ENCODE measurements around the gene MACROD2.

Gene MACROD2

DNA sequence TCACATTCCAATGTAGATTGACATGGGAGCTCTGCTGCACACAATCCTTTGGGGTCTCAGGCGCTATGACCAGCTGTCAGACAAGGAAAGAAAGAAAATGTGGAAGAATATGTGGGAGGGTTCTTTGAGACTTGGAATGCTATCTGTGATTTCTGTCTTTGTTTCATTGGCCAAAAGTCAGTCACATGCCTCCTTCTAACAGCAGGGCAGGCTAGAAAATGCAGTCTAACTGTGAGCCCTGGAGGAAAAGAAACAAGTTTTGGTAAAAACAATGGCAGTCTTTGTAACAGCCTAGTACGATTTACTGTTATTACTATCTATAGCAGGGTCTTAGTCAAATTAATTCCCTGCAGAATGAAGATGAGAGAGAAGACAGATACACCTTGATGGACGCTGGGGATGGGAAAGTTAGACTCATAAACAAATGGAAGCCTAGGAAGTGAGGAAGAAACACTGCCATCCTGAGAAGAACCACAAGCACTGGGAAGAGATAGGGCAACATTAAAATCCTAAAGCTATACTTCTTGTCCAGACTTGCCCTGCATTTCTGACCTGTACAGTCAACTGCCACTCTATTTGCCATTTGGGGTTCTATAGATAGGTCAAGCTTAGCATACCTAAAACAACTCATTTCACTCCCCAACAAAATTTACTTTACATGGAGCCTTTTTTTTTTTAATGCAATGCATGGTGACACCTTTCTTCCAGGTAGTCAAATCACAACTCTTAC is 1744.9 kb downstream of the MACROD2 start:
- no peak for TF ChIP-seq POLR2AphosphoS5 (IDR thresholded peaks at IDR 0.05; ENCODE audit: low read depth, low read length)
- no peak for TF ChIP-seq TAF1 (IDR thresholded peaks at IDR 0.05; ENCODE audit: borderline replicate concordance, insufficient read depth, low read length)
- TF ChIP-seq, protein P1, sequence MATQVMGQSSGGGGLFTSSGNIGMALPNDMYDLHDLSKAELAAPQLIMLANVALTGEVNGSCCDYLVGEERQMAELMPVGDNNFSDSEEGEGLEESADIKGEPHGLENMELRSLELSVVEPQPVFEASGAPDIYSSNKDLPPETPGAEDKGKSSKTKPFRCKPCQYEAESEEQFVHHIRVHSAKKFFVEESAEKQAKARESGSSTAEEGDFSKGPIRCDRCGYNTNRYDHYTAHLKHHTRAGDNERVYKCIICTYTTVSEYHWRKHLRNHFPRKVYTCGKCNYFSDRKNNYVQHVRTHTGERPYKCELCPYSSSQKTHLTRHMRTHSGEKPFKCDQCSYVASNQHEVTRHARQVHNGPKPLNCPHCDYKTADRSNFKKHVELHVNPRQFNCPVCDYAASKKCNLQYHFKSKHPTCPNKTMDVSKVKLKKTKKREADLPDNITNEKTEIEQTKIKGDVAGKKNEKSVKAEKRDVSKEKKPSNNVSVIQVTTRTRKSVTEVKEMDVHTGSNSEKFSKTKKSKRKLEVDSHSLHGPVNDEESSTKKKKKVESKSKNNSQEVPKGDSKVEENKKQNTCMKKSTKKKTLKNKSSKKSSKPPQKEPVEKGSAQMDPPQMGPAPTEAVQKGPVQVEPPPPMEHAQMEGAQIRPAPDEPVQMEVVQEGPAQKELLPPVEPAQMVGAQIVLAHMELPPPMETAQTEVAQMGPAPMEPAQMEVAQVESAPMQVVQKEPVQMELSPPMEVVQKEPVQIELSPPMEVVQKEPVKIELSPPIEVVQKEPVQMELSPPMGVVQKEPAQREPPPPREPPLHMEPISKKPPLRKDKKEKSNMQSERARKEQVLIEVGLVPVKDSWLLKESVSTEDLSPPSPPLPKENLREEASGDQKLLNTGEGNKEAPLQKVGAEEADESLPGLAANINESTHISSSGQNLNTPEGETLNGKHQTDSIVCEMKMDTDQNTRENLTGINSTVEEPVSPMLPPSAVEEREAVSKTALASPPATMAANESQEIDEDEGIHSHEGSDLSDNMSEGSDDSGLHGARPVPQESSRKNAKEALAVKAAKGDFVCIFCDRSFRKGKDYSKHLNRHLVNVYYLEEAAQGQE (IDR thresholded peaks at IDR 0.05; ENCODE audit: insufficient read depth in 1 of 2, low read depth in 2 of 2, low read length in 2 of 2) = no peak
- no peak for TF ChIP-seq FOXP2 (optimal IDR thresholded peaks at IDR 0.05; ENCODE audit: borderline replicate concordance, extremely low read depth, extremely low read length, insufficient read depth)
- TF ChIP-seq SIN3A (IDR thresholded peaks at IDR 0.05; ENCODE audit: borderline replicate concordance, insufficient read depth, low read length) = no peak

DNA sequence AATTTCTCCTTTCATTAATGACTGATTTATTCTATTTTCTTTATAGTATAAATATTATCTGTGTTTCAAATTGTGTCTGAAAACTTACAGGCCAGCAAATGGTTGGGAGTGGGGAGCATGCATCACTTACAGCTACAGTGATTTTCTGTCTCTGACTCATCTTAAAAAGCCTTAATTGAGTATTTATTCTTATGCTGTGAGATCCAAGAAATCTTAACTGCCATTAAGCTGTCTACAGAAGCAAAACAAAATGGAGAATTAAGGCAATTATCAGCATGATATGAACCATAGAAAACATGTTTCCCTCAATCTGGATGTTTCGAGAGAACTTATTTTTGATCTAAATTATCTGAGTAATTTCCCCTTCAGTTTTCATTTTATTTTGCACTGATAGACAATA is 1746.8 kb downstream of the MACROD2 start:
- TF ChIP-seq SIN3A (IDR thresholded peaks at IDR 0.05; ENCODE audit: borderline replicate concordance, insufficient read depth, low read length) = no peak
- TF ChIP-seq, protein P1 (IDR thresholded peaks at IDR 0.05; ENCODE audit: insufficient read depth in 1 of 2, low read depth in 2 of 2, low read length in 2 of 2) = no peak
- no peak for TF ChIP-seq TAF1 (IDR thresholded peaks at IDR 0.05; ENCODE audit: borderline replicate concordance, insufficient read depth, low read length)
- TF ChIP-seq POLR2AphosphoS5 (IDR thresholded peaks at IDR 0.05; ENCODE audit: low read depth, low read length) = no peak
- no peak for TF ChIP-seq FOXP2 (optimal IDR thresholded peaks at IDR 0.05; ENCODE audit: borderline replicate concordance, extremely low read depth, extremely low read length, insufficient read depth)

DNA sequence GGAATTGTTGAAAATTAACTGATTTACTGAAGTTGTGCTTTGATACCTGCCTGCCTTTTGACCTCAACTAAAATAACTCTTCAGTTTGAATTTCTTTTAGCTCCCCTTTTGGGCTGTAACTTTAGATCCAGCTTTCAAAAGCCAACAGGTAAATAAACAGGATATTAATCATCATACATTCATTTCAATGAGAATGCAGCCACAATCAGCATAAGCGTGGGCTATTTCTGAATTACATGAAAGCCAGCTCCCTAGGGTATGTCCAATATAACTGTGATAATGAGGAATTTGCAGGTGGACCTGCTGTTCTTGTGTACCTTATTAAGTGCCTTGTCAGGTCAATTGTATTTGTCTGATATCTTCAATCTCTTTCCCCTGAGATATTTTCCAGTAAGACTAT is 1747.3 kb downstream of the MACROD2 start:
- TF ChIP-seq SIN3A (IDR thresholded peaks at IDR 0.05; ENCODE audit: borderline replicate concordance, insufficient read depth, low read length) = no peak
- no peak for TF ChIP-seq TAF1 (IDR thresholded peaks at IDR 0.05; ENCODE audit: borderline replicate concordance, insufficient read depth, low read length)
- TF ChIP-seq FOXP2 (optimal IDR thresholded peaks at IDR 0.05; ENCODE audit: borderline replicate concordance, extremely low read depth, extremely low read length, insufficient read depth) = no peak
- no peak for TF ChIP-seq POLR2AphosphoS5 (IDR thresholded peaks at IDR 0.05; ENCODE audit: low read depth, low read length)
- TF ChIP-seq, protein P1 (IDR thresholded peaks at IDR 0.05; ENCODE audit: insufficient read depth in 1 of 2, low read depth in 2 of 2, low read length in 2 of 2) = no peak

DNA sequence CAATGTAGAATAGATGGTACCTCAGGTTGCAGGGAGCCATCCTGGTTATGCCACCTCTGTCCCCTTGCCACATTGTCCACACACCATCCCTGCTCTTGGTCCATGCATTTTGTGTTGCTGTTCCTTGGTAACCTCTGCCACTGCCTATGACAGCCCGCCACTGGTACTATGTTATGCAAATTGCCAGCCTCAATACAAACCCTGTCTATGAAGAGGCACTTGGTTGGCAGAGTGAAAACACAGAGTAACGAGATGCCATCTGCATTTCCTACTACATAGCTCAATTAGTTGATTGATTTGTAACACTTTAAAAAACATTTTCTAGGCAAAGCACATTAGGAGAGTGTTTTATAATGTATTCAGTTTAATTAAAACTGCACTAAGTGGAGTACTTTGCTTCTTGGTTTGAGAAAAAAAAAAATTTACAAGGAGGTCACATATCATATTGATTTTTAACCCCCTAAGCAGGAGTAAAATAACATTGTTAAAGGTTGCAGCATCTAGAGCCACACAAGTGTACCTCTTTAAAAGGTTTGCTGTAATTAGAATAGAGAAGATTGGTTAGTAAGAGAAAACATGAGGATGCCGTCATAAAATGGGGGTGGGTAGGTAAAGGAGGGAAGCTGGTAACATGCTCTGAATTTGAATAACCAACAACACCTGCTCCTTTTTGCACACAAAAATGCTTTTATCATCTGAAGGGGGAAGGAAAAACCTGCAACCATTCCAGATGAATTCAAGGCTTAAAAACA is 1760.9 kb downstream of the MACROD2 start:
- TF ChIP-seq TAF1 (IDR thresholded peaks at IDR 0.05; ENCODE audit: borderline replicate concordance, insufficient read depth, low read length) (no peak), FOXP2 (optimal IDR thresholded peaks at IDR 0.05; ENCODE audit: borderline replicate concordance, extremely low read depth, extremely low read length, insufficient read depth) (no peak), POLR2AphosphoS5 (IDR thresholded peaks at IDR 0.05; ENCODE audit: low read depth, low read length) (no peak), SIN3A (IDR thresholded peaks at IDR 0.05; ENCODE audit: borderline replicate concordance, insufficient read depth, low read length) (no peak)
- TF ChIP-seq, protein P1 (IDR thresholded peaks at IDR 0.05; ENCODE audit: insufficient read depth in 1 of 2, low read depth in 2 of 2, low read length in 2 of 2) = no peak
